GM21515 (cell line): ENCODE measurements around the gene GATD1.

Experiments
- ATAC-seq: cut with Tn5 transposase; IDR thresholded peaks from one replicate; pipeline ENCODE4 v1.9.1; 2021; ENCODE audit not compliant: unreplicated experiment

Gene GATD1

DNA sequence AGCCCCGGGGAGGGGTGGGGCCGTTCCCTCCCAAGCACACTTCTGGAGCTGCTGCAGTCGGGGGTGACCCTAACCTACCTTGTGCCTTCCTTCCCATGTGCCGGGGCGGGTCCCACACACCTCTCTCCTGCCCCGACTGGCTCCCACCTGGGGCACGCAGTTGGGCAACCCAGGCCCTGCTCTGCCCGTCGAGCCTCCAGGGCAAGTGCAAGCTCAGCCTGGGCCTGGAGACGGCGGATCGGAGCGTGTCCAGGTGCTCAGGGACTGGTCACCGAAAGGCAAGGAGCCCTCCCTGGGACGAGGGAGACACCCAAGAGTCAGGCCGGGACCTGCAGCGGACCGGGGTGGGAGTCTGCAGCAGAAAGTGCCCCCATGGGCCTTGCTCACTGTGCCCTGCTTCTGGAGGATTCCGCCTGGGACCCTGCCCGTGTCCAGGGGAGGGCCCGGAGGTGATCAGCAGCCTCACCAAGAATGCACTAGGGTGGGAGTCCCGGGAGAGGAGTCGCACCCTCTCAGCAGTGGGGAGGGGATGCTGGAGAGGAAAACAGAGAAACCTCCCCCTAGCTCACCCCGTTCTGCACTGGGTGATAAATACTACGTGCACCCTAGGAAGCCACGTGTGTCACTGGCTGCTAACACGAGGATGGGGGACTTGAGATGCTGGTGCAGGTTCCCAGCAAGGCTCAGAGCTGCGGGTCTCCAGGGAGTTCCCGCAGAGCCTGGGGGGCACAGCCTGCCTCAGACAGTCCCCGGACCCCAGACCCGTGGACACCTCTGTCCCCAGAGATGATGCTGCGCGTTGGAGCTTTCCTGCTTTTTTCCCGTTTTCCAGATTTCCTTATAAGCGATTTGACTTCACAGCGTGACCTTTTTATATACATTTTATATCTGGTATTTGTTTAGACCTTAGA, 5.2 kb upstream of the GATD1 start:
- ATAC-seq, result no peak

DNA sequence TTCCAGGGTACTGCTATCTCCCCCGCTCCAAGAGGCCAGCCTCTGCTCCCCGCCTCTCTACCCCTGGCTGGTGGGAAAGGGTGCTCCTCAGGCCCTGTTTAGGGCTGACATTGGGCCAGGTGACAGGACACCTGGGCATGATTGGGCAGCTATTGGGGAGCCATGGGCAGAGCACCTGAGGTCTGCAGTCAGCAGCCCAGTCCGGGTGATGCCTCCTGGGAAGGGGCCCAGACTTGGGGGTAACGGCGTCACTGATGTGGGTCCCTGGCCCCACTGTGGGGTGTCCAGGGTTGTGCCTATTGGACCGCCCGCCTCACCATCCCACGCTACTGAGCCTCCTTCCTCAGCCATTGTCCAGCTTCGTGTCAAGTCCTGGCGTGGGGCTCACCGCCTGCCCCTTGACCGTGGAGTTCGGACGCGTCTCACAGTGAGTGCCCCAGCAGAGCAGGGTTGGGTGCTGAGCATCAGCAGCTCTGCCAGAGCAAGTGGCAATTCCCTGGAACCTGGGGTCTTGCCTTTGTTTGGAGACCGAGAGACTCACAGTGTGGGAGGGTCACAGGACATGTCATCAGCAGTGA, 2.8 kb upstream of the GATD1 start:
- no peak for ATAC-seq

GRCh38 chr11:778976-779954, 2.0 kb upstream of the GATD1 start:
- ATAC-seq, result no peak

- peak; percentile 17 for ATAC-seq
Observed at GRCh38 chr11:776561-777287, 563 bp downstream of the GATD1 start.

GRCh38 chr11:776263-776560, 1.1 kb downstream of the GATD1 start:
- no peak for ATAC-seq

DNA sequence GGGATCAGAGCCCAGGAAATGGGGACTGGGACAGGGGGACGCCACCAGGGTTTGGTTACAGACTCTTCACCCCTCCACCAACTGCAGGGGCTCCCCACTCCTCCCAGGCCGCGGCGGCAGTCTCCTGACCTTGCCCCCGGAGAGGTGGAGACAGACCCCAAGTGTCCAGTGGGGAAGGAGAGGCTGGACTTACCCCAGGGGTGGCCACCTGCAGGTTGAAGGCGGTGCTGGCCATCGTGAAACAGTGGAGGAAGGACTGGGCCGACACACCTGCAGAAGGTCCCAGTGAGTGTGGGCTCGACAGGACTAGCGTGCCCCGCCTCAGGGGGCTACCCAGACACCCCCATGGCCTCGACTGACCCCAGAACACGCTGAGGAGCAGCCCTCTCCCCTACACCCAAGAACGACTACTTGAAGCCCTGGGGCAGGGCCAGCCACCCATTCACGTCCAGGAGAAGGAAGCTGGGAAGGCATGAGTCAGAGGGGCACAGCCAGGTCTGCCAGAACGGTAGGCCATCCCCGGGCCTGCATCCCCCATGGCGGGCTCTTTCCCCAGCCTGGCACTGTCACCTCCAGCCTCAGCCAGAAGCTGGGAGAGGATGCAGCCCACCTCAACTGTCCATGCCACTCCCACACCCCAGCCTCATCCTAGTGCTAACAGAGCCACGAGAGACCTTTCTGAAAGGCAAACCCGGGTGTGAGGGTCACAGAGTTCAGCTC, 2.3 kb downstream of the GATD1 start:
- no peak for ATAC-seq

- no peak for ATAC-seq
Observed at GRCh38 chr11:773830-774229, 3.5 kb downstream of the GATD1 start.

DNA sequence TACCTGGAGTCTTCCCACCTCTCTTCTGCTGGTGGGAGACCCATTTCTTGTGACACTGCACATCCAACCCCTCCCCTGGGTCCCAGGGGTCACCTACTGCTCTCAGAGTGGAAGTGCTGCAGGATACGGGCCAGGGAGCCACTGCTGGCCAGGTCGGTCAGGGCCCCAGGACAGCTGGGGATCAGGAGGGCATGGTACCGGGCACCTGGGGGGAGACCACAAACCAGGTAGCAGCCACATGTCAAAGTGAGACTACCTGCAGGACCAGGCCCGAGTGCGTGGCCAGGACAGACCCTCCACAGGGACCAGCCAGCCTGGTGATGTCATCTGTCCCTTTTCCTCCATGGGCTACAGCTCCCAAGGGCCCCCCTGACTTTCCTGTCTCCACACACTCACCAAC, 3.9 kb downstream of the GATD1 start:
- ATAC-seq, result no peak

DNA sequence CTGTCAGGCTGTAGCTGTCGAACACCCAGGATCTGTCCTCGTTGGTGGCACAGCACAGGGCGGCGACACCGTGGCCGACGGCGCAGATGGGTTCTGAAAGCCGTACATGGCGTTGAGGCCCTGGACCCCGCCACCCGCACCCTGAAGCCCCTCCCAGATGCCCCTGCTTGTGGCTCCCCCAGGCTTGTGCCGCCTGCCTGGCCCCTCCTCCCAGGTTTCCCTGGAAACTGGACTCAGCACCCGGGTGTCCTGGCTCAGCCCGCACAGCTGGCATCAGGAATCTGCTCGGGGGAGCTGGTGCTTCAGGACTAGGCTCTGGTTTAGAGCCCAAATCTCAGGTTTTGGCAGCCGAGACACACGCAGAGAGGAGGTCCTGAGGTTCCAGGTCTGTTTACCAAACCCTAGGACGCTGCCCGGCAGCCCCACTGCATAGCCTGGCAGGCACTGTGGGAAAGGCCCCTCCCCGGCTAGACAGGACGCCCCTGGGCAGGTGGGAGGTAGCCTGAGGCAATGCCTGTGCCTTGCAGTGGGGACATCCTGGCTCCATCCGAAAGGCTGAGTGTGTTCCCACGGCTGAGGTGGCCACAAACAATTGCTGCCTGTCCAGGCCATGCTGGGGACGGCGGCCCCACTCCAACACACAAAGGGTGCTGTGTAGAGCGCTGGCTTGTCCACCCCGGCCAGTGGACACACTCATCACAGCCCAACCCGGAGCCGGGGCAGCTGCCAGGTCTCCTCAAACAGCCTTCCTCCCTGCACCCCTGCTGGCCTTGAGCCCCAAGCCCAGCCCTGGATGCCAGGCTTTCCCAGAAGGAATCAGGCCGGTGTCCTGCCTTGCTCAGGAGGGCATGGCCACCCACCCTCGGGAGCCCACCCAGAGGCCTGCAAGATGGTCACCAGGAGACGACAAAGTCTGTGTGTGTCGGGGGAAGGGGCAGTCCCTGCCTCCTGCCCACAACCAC, 4.6 kb downstream of the GATD1 start:
- no peak for ATAC-seq

DNA sequence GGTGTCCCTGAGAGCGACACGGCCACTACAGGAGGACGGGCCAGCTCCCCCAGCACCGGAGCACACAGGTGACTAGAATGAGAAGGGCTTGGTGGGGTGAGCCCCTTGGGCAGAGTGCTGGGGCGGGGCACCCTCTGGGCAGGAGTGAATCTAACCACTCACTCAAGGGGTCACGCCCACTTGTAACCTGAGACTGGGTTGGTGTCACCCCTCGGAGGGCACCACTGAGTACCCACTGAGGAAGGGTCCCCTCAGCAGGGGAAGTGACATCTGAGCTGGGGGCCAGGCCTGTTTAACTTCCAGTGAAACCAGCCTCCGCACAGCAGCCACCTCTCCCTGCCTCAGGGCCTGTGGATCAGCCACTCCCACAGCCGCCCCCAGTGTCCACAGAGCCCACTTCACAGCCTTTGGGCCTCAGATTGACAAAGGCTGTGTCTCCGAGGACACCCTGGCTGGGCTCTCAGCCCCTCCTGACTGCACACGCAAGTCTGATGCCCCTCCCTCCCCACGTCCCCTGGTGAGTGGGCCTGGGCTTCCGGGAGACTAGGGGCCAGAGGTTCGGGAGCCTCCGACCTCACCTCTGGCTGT, 5.6 kb downstream of the GATD1 start:
- no peak for ATAC-seq

GRCh38 chr11:770642-771616, 6.4 kb downstream of the GATD1 start:
- ATAC-seq, result no peak

DNA sequence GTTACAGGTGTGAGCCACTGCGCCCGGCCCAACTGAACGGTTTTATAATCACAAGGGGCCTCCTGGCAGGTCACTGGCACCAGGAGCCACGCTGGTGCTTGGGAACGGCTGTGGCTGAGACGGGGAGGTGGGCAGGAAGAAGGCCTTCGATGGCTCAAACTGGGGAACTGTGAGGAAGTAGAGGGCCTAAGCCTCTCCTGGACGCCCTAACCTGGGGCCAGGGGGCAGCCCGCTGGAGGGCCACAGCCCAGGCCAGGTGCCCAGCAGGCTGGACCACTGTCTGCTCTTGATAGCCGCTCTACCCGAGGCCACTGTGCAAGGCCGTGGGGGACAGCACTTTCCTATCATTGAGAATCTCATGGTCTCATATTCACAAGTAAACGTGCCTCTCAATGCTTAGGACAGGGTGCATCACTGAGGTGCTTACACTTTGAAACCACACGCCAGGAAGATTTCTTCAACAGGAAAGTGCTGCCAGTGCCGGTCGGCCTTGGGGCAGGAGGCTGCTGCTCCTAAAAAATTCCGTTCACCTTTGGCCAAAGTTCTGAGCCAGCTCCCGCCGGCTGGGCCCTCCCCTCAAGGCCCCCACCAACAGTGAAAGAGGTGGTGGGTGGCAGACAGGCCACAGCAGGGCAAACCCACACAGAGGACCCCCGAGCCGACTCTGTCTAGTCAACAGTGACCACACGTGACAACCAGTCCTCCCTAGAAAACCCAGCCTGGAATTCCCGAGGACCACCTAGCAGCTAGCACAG, 7.2 kb downstream of the GATD1 start:
- ATAC-seq, result no peak

GRCh38 chr11:767238-767637, 10.0 kb downstream of the GATD1 start:
- no peak for ATAC-seq

GRCh38 chr11:766936-767210, 10.4 kb downstream of the GATD1 start:
- ATAC-seq, result no peak

DNA sequence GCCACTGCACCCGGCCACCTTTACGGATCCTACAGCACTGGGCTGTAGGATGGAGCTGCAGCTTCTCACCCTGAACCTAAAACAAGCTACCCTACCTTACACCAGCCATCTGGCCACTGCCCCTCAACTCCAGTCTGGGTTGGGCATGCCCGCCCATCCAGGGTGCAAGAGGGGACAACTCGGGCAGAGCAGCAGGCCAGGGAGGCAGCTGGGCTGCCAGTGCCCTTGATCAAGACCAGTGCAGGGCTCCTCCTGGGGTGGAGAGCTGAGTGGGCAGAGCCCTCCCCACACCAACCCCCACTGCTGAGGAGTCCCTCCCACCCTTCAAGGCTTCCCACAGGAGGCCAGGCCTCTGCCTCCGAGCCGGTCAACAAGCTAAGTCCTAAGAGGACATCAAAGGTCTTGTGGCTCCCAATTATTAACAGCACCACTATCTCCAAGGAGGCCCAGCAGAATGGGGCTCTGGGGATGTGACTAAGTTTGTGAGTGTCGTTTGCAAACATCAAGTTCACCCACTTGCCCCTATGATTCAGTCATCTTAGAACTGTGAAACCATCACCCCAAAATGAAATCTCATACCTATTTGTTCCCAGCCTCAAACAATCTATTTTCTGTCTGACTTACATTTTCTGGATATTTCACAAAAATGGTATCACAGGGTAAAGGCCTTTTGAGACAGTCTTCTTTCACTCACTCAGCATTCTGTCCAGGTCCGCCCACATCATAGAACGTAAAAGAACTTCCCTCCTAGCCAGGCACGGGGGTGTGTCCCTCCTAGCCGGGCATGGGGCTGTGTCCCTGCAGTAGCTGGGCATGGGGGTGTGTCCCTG, 11.0 kb downstream of the GATD1 start:
- ATAC-seq, result no peak

GRCh38 chr11:765802-766091, 11.5 kb downstream of the GATD1 start:
- ATAC-seq, result no peak
